GM12892 (cell line): ENCODE data around the gene FOXN1.

ENCODE experiments used
- POLR2A ChIP-seq: IDR thresholded peaks from 2 replicates; pipeline ENCODE4 v1.6.1; 2011; ENCODE audit warnings: low read depth, low read length, control low read depth
- POLR2AphosphoS5 ChIP-seq: IDR thresholded peaks from 2 replicates; pipeline ENCODE4 v1.6.1; 2011; ENCODE audit warnings: low read depth, low read length, control low read depth

DNA sequence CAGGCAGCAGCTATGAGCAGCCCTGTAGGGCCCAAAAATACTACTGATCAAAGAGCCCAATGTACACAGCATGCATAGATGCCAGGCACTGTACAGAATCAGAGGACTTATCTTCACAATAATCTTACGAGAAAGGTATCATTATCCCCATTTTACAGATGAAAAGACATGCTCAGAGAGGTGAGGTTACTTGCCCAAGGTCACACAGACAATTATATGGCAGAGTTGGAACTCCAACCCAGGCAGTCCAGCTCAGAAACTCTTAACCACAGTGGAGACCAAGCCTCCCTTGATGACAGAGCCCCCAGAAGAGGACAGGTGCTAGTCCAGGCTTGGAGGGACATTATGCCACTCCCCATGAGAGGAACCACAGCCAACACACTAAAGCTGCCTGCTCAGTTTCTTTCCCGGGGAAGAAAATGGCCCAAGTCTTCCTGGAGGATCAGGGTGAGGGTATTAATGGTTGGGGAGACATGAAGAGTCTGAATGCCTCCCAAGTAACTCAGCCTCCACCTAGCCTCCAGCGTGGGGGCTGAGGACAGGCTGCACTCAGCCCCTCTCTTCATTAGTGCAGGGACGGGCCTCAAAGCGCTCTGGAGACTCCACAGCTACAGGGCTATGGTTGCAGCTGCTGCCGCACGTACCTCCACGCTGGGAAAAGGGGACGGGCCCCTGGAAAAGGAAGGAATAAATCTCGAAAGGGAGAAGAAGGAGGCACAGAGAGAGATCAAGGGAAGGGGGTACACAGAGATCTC, 45.5 kb downstream of the FOXN1 start:
- TF ChIP-seq POLR2AphosphoS5 (no peak), POLR2A (no peak)
